Measurements from ENCODE around the gene GBP2.
"Not testable (repeated sequence)": the region's sequence is repeated elsewhere in the genome, so short reads cannot be mapped to it uniquely, and the experiment has no call there.

DNA sequence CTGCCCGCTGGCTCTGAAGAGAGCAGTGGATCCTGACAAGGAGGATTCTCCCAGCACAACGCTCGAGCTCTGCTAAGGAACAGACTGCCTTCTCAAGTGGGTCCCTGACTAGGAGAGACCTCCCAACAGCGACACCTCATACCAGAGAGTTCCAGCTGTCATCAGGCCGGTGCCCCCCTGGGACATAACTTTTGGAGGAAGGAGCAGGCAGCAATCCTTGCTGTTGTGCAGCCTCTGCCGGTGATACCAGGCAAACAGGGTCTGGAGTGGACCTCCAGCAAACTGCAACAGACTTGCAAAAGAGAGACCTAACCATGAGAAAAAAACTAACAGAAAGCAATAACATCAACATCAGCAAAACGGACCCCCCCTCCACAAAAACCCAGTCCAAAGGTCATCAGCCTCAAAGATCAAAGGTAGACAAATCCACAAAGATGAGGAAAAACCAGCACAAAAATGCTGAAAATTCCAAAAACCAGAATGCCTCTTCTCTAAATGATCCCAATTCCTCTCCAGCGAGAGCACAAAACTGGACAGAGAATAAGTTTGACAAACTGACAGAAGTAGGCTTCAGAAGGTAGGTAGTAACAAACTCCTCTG lies 53.3 kb downstream of the GBP2 start:
- TF ChIP-seq, protein P1, sequence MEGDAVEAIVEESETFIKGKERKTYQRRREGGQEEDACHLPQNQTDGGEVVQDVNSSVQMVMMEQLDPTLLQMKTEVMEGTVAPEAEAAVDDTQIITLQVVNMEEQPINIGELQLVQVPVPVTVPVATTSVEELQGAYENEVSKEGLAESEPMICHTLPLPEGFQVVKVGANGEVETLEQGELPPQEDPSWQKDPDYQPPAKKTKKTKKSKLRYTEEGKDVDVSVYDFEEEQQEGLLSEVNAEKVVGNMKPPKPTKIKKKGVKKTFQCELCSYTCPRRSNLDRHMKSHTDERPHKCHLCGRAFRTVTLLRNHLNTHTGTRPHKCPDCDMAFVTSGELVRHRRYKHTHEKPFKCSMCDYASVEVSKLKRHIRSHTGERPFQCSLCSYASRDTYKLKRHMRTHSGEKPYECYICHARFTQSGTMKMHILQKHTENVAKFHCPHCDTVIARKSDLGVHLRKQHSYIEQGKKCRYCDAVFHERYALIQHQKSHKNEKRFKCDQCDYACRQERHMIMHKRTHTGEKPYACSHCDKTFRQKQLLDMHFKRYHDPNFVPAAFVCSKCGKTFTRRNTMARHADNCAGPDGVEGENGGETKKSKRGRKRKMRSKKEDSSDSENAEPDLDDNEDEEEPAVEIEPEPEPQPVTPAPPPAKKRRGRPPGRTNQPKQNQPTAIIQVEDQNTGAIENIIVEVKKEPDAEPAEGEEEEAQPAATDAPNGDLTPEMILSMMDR (conservative IDR thresholded peaks at IDR 0.05; ENCODE audit: low read length) = not testable (repeated sequence)
- not testable (repeated sequence) for TF ChIP-seq EZH2phosphoT487 (IDR thresholded peaks at IDR 0.05; ENCODE audit: borderline replicate concordance, low read depth, low read length)
